D721Med (cell line): ENCODE data around the gene CLTCL1.
"Not testable (repeated sequence)": the region's sequence is repeated elsewhere in the genome, so short reads cannot be mapped to it uniquely, and the experiment has no call there.

Experiments used
- DNase-seq: peaks from one replicate; pipeline ENCODE4 v3.0.0; 2011; ENCODE audit warnings: low spot score; ENCODE audit not compliant: insufficient read length
- FAIRE-seq: peaks from 2 replicates; lab custom pipeline; 2011; peaks lifted over from hg19 to GRCh38; lab: Jason Lieb, UNC
- CTCF ChIP-seq: IDR thresholded peaks from 2 replicates; pipeline ENCODE4 v1.5.1; 2012; ENCODE audit warnings: mild to moderate bottlenecking, control low read depth; ENCODE audit not compliant: insufficient read depth; ENCODE audit errors: missing control alignments

CLTCL1 gene

GRCh38 chr22:19291580-19292457 is at the start of gene CLTCL1:
Gene CLTCL1 (minus strand): TSS chr22:19291719. CDS start chr22:19291641, 78 bp downstream.
- no peak for TF ChIP-seq CTCF
- DNase-seq (peak; percentile 88), FAIRE-seq (no peak)

- no peak for DNase-seq
- FAIRE-seq, result no peak
- no peak for TF ChIP-seq CTCF
These were observed 45.6 kb upstream of the CLTCL1 start for GRCh38 chr22:19337137-19337536.

GRCh38 chr22:19336133-19337075 is 44.9 kb upstream of the CLTCL1 start:
- DNase-seq (no peak), FAIRE-seq (no peak)
- TF ChIP-seq CTCF, result no peak

GRCh38 chr22:19331975-19332374 is 40.5 kb upstream of the CLTCL1 start:
- TF ChIP-seq CTCF, result no peak
- DNase-seq, result no peak
- no peak for FAIRE-seq

GRCh38 chr22:19331474-19331873 is 40.0 kb upstream of the CLTCL1 start:
- no peak for DNase-seq
- no peak for FAIRE-seq
- TF ChIP-seq CTCF, result no peak

- DNase-seq (no peak), FAIRE-seq (no peak)
- no peak for TF ChIP-seq CTCF
These were observed 39.4 kb upstream of the CLTCL1 start for GRCh38 chr22:19330865-19331418.

GRCh38 chr22:19330205-19330604 is 38.7 kb upstream of the CLTCL1 start:
- not testable (repeated sequence) for FAIRE-seq, DNase-seq
